Endodermal cell (in vitro differentiated cells): Measurements from ENCODE around the gene TNFAIP2. TPM values are rescaled to one million over a fixed set of nuclear protein-coding genes. Genes with fewer than 3 reads are reported as not detected.

ENCODE experiments used
- DNase-seq: peaks from one replicate; pipeline ENCODE4 v3.0.0-alpha.2; 2017
- H3K27ac ChIP-seq: 2 replicates; pipeline ENCODE4 v1.5.1; 2013; ENCODE audit warnings: mild to moderate bottlenecking, low read depth, low read length, moderate library complexity
- H3K27me3 ChIP-seq: 2 replicates; pipeline ENCODE4 v1.6.1; 2013; ENCODE audit warnings: mild to moderate bottlenecking, low read length, moderate library complexity; ENCODE audit not compliant: insufficient read depth, control insufficient read depth, poor library complexity, severe bottlenecking
- H3K36me3 ChIP-seq: 2 replicates; pipeline ENCODE4 v1.7.0; 2013; ENCODE audit warnings: mild to moderate bottlenecking, low read length, moderate library complexity; ENCODE audit not compliant: control insufficient read depth, insufficient read depth
- H3K4me1 ChIP-seq: one replicate; pipeline ENCODE4 v1.7.0; 2013; ENCODE audit warnings: low read length; ENCODE audit not compliant: control insufficient read depth, insufficient read depth
- H3K4me3 ChIP-seq: 2 replicates; pipeline ENCODE4 v1.5.1; 2013; ENCODE audit warnings: mild to moderate bottlenecking, low read length, moderate library complexity
- H3K9ac ChIP-seq: 2 replicates; pipeline ENCODE4 v1.6.1; 2013; ENCODE audit warnings: mild to moderate bottlenecking, low read length, moderate library complexity; ENCODE audit not compliant: poor library complexity, severe bottlenecking; ENCODE audit errors: extremely low read depth
- H3K9me3 ChIP-seq: 2 replicates; pipeline ENCODE4 v1.6.1; 2013; ENCODE audit warnings: mild to moderate bottlenecking, low read length, moderate library complexity; ENCODE audit not compliant: control insufficient read depth
- H3K27ac Mint-ChIP-seq: 2 replicates; pipeline ENCODE4 v1.8.0; 2020; ENCODE audit warnings: mixed read lengths
- H3K27me3 Mint-ChIP-seq: 2 replicates; pipeline ENCODE4 v1.8.0; 2021; ENCODE audit warnings: mild to moderate bottlenecking, mixed read lengths; ENCODE audit not compliant: insufficient read depth
- H3K36me3 Mint-ChIP-seq: 2 replicates; pipeline ENCODE4 v1.8.0; 2020; ENCODE audit warnings: low read depth, mixed read lengths
- H3K4me1 Mint-ChIP-seq: 2 replicates; pipeline ENCODE4 v1.8.0; 2020; ENCODE audit warnings: mixed read lengths
- H3K4me3 Mint-ChIP-seq: 2 replicates; pipeline ENCODE4 v1.8.0; 2020; ENCODE audit warnings: mild to moderate bottlenecking, moderate library complexity, mixed read lengths
- H3K9me3 Mint-ChIP-seq: 2 replicates; pipeline ENCODE4 v1.8.0; 2020; ENCODE audit warnings: mild to moderate bottlenecking, mixed read lengths
- CTCF ChIP-seq: fragments of 200-600 bp; sonication (generic); conservative IDR thresholded peaks from 2 replicates; pipeline ENCODE4 v1.5.0; 2021; ENCODE audit warnings: antibody characterized with exemption, mild to moderate bottlenecking
- WGBS, 2 experiments: methylation state at CpG; one replicate each; pipeline versions ENCODE4 v1.1.5 to v1.1.7; 2013; ENCODE audit warnings: missing lambda C conversion rate in 2 of 2, mixed read lengths in 1 of 2; ENCODE audit not compliant: insufficient coverage in 1 of 2, insufficient read length in 1 of 2; 5-methylcytosine and 5-hydroxymethylcytosine counted together
- total RNA-seq, 2 donors: library from RNA; stranded (reverse); fragmentation: NEBNext Ultra II Directional in 1 of 2; extraction: Animal tissue kit (Norgen Biotek cat#: 25700) in 1 of 2; gene quantifications; 2 replicates in 1 of 2; 3 replicates in 1 of 2; pipeline ENCODE4 v1.2.1, GENCODE V29; 2021

TNFAIP2 gene
- total RNA-seq, 2 donors from 2014 or later: 16.8 to 19.4 TPM

DNA sequence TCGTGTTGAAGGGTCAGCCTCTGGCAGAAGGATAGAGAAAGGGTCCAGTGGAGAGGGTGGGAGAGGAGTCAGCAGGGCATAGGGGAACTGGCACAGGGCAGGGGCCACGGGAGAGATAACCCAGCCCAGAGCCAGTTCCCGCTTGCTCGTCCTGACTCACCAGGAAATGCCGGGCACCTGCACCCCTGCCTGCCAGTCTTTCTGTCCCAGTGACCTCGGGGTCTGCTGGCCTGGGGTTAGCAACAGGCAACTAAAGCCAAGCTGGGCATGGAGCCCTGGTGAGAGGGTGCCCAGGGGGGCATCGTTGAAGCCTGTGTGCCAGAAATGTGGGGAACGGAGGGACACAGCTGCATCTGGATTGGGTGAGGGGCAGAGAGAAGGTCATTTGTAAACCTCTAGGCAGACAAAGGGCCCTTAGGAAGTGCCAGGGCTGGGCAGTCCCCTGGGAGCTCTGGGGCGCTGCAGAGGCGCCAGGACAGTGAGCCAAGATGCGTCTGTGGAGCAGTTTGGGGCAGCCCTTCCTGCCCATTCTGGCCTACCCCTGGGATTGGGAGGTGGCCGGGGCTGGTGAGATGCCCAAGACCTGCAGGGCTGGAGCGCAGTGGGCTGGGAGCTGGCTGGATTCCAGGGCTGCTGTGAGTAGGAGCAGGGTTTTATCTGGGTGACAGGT, 5.5 kb downstream of the TNFAIP2 start:
- Histone ChIP-seq H3K4me1 (no peaks in the 10 kb centered on the region), H3K9me3 (no peaks in the 10 kb centered on the region), H3K9ac (no peak overlapping the region), H3K4me3 (no peak overlapping the region), H3K27ac (no peak overlapping the region), H3K36me3 (peaks cover 5% of the 10 kb centered on the region), H3K27me3 (no peaks in the 10 kb centered on the region)
- DNase-seq: no peak
- 92 to 99% methylated on average over 9 to 13 of the region's 13 CpGs for WGBS, 2 experiments
- H3K4me3 Mint-ChIP-seq: no peak overlapping the region
- peaks cover 5% of the 10 kb centered on the region for H3K4me1 Mint-ChIP-seq
- H3K9me3 Mint-ChIP-seq: no peaks in the 10 kb centered on the region
- peaks cover 5% of the 10 kb centered on the region for H3K36me3 Mint-ChIP-seq
- no peak for TF ChIP-seq CTCF
- no peak overlapping the region for H3K27ac Mint-ChIP-seq
- peaks cover 40% of the 10 kb centered on the region for H3K27me3 Mint-ChIP-seq

DNA sequence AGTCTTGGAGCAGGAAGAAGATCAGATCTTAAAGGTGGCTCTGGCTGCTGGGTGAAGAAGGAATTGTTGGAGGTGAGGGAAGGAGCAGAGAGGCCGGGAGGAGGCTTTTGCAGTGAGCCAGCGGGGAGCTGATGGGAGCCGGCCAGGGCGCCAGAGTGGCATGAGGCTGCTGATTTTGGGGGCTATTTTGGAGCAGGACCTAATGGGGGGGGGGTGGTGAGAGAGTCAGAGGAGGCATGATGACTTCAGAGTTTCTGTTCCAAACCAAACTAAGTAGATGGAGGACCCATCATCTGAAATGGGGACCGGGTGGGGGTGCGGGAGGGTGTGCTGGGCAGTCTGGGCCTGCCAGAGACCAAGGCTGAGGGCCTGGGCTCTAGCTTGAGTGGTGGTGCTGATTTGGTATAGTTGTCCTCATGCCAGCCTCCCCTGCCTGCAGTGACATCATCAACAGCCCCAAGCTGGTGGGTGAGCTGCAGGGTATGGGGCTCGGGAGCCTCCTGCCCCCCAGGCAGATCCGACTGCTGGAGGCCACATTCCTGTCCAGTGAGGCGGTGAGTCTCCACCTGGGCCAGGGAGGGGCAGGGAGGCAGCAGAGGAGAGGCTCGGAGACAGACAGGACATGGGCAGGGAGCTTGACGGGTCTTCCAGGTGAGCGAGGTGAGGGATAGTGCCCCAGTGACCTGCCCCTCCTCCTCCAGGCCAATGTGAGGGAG, 6.2 kb downstream of the TNFAIP2 start:
- H3K4me3 Mint-ChIP-seq: no peak overlapping the region
- Histone ChIP-seq H3K9me3 (no peaks in the 10 kb centered on the region), H3K27me3 (no peaks in the 10 kb centered on the region), H3K27ac (no peak overlapping the region), H3K36me3 (peaks cover 5% of the 10 kb centered on the region), H3K4me3 (no peak overlapping the region), H3K4me1 (no peaks in the 10 kb centered on the region), H3K9ac (no peak overlapping the region)
- no peaks in the 10 kb centered on the region for H3K9me3 Mint-ChIP-seq
- no peak for TF ChIP-seq CTCF
- 96 to 100% methylated on average over 8 to 12 of the region's 12 CpGs for WGBS, 2 experiments
- peaks cover 33% of the 10 kb centered on the region for H3K27me3 Mint-ChIP-seq
- no peak overlapping the region for H3K27ac Mint-ChIP-seq
- H3K4me1 Mint-ChIP-seq: peaks cover 2% of the 10 kb centered on the region
- peaks cover 8% of the 10 kb centered on the region for H3K36me3 Mint-ChIP-seq
- no peak for DNase-seq

DNA sequence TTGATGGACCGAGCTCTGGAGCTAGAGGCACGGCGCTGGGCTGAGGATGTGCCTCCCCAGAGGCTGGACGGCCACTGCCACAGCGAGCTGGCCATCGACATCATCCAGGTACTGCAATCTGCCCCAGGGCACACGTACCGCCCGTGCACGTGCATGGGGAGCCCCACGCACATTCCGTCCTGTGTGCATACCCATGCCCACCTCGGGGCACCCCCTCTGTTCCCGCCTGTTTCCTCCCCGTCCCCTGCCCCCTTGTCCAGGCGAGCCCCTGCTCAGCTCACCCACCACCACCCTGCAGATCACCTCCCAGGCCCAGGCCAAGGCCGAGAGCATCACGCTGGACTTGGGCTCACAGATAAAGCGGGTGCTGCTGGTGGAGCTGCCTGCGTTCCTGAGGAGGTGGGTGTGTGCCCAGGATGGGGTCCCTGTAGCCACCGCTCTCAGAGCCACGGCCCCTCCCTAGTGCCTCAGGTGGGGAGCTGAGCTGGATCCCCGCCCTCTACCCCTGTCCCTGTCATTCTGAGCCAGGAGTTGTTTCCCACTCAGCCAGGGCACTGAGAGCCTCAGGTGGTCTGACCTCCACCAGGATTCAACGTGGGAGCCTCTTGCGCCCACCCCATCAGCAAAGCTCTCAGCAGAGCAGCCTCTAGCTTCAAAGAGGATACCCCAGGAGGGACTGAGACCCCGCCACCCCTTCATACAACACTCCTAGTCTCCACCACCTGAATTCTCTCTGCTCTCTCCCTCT, 6.9 kb downstream of the TNFAIP2 start:
- 87% methylated on average over 12 to 26 of the region's 26 CpGs for WGBS, 2 experiments
- Mint-ChIP-seq H3K36me3 (peaks cover 8% of the 10 kb centered on the region), H3K4me1 (peaks cover 2% of the 10 kb centered on the region), H3K9me3 (no peaks in the 10 kb centered on the region), H3K27ac (no peak overlapping the region), H3K4me3 (no peak overlapping the region), H3K27me3 (peaks cover 28% of the 10 kb centered on the region)
- Histone ChIP-seq H3K27ac (no peak overlapping the region), H3K4me1 (no peaks in the 10 kb centered on the region), H3K9me3 (no peaks in the 10 kb centered on the region), H3K9ac (no peak overlapping the region), H3K36me3 (peaks cover 5% of the 10 kb centered on the region), H3K27me3 (no peaks in the 10 kb centered on the region), H3K4me3 (no peak overlapping the region)
- no peak for TF ChIP-seq CTCF
- no peak for DNase-seq
